NCI-H748 (cell line): Measurements from ENCODE around the gene SLC39A9.

Experiments used
- DNase-seq: peaks from one replicate; lab custom pipeline; 2025; ENCODE audit not compliant: unreplicated experiment; lab: John Stamatoyannopoulos, UW

The SLC39A9 gene

GRCh38 chr14:69398053-69398817 is at the start of gene SLC39A9, which contains the start of gene ERH:
Gene SLC39A9, plus strand, starts transcription at chr14:69398692. Its CDS starts 678 bp downstream, at chr14:69399370.
Gene ERH, minus strand, starts transcription at chr14:69398299. Its CDS starts 66 bp downstream, at chr14:69398233.
- peak; percentile 98 for DNase-seq

- no peak for DNase-seq
Measured at GRCh38 chr14:69349091-69349777, 49.3 kb upstream of the SLC39A9 start.

GRCh38 chr14:69350892-69351291 is 47.6 kb upstream of the SLC39A9 start:
- DNase-seq, result no peak

GRCh38 chr14:69351385-69351784 is 47.1 kb upstream of the SLC39A9 start:
- DNase-seq, result no peak

GRCh38 chr14:69351911-69352310 is 46.6 kb upstream of the SLC39A9 start:
- no peak for DNase-seq

- no peak for DNase-seq
Measured at GRCh38 chr14:69353168-69353567, 45.3 kb upstream of the SLC39A9 start.

- DNase-seq, result peak; percentile 6
Measured at GRCh38 chr14:69354383-69355153, 43.9 kb upstream of the SLC39A9 start.

- DNase-seq, result no peak
Measured at GRCh38 chr14:69355154-69355597, 43.3 kb upstream of the SLC39A9 start.

- no peak for DNase-seq
Measured at GRCh38 chr14:69355607-69356281, 42.7 kb upstream of the SLC39A9 start.

GRCh38 chr14:69356903-69357543 is 41.5 kb upstream of the SLC39A9 start:
- DNase-seq, result peak; percentile 36

GRCh38 chr14:69357544-69358200 is 40.8 kb upstream of the SLC39A9 start:
- no peak for DNase-seq

GRCh38 chr14:69358233-69358963 is 40.1 kb upstream of the SLC39A9 start:
- no peak for DNase-seq

GRCh38 chr14:69358966-69359365 is 39.5 kb upstream of the SLC39A9 start:
- no peak for DNase-seq

GRCh38 chr14:69360438-69361108 is 37.9 kb upstream of the SLC39A9 start:
- DNase-seq, result no peak

- no peak for DNase-seq
Measured at GRCh38 chr14:69363055-69363454, 35.4 kb upstream of the SLC39A9 start.

GRCh38 chr14:69363964-69364363 is 34.5 kb upstream of the SLC39A9 start:
- no peak for DNase-seq

GRCh38 chr14:69364378-69364777 is 34.1 kb upstream of the SLC39A9 start:
- DNase-seq, result no peak

GRCh38 chr14:69366069-69366468 is 32.4 kb upstream of the SLC39A9 start:
- DNase-seq, result no peak

- DNase-seq, result no peak
Measured at GRCh38 chr14:69366761-69367160, 31.7 kb upstream of the SLC39A9 start.
